GM23338 (cell line): ENCODE measurements around the gene SOS1. TPM values are rescaled to one million over a fixed set of nuclear protein-coding genes. Genes with fewer than 3 reads are reported as not detected.

ENCODE experiments used
- ATAC-seq: fragments of 200-7000 bp; cut with Tn5 transposase; 3 replicates; pipeline ENCODE4 v1.9.1; 2020
- DNase-seq: peaks from one replicate; pipeline ENCODE4 v3.0.0-alpha.2; 2015; ENCODE audit warnings: low spot score
- H2AFZ ChIP-seq: fragments of 200-600 bp; sonication (generic); 2 replicates; pipeline ENCODE4 v1.8.0; 2016; ENCODE audit warnings: antibody characterized with exemption, mild to moderate bottlenecking, moderate library complexity
- H3F3A ChIP-seq: fragments of 200-600 bp; sonication (generic); replicated peaks from 2 replicates; pipeline ENCODE4 v1.8.0; 2017; ENCODE audit warnings: antibody characterized with exemption, mixed run types, low read depth
- H3K27ac ChIP-seq: fragments of 200-600 bp; sonication (generic); 2 replicates; pipeline ENCODE4 v1.6.1; 2016; ENCODE audit warnings: low read depth
- H3K27me3 ChIP-seq: fragments of 200-600 bp; sonication (generic); 2 replicates; pipeline ENCODE4 v1.8.0; 2016; ENCODE audit warnings: mild to moderate bottlenecking, mixed run types, moderate library complexity; ENCODE audit not compliant: insufficient read depth
- H3K36me3 ChIP-seq: fragments of 200-600 bp; sonication (generic); 2 replicates; pipeline ENCODE4 v1.8.0; 2016; ENCODE audit warnings: mild to moderate bottlenecking; ENCODE audit not compliant: insufficient read depth
- H3K4me1 ChIP-seq: fragments of 200-600 bp; sonication (generic); 2 replicates; pipeline ENCODE4 v1.8.0; 2016; ENCODE audit warnings: mild to moderate bottlenecking, moderate library complexity; ENCODE audit not compliant: insufficient read depth
- H3K4me2 ChIP-seq: fragments of 200-600 bp; sonication (generic); 2 replicates; pipeline ENCODE4 v1.7.1; 2017; ENCODE audit warnings: mixed run types
- H3K4me3 ChIP-seq: fragments of 200-600 bp; sonication (generic); 2 replicates; pipeline ENCODE4 v1.6.1; 2016; ENCODE audit warnings: mixed run types
- H3K79me2 ChIP-seq: fragments of 200-600 bp; sonication (generic); replicated peaks from 2 replicates; pipeline ENCODE4 v1.8.0; 2017; ENCODE audit warnings: mild to moderate bottlenecking; ENCODE audit not compliant: insufficient read depth
- H3K9me2 ChIP-seq: fragments of 200-600 bp; sonication (generic); 2 replicates; pipeline ENCODE4 v1.8.0; 2017; ENCODE audit not compliant: insufficient read depth
- H4K20me1 ChIP-seq: fragments of 200-600 bp; sonication (generic); replicated peaks from 2 replicates; pipeline ENCODE4 v1.8.0; 2017; ENCODE audit warnings: mild to moderate bottlenecking; ENCODE audit not compliant: insufficient read depth
- H3K27ac Mint-ChIP-seq: 2 replicates; pipeline ENCODE4 v1.8.0; 2020; ENCODE audit warnings: inconsistent platforms, mild to moderate bottlenecking, moderate library complexity, mixed read lengths
- H3K27me3 Mint-ChIP-seq: 3 replicates; pipeline ENCODE4 v1.8.0; 2022; ENCODE audit warnings: low read depth, mild to moderate bottlenecking, moderate library complexity, mixed read lengths, inconsistent platforms; ENCODE audit not compliant: insufficient read depth, poor library complexity
- H3K36me3 Mint-ChIP-seq: 3 replicates; pipeline ENCODE4 v1.8.0; 2021; ENCODE audit warnings: low read depth, mild to moderate bottlenecking, inconsistent platforms, moderate library complexity, mixed read lengths
- H3K4me1 Mint-ChIP-seq: 3 replicates; pipeline ENCODE4 v1.8.0; 2020; ENCODE audit warnings: mild to moderate bottlenecking, inconsistent platforms, mixed read lengths
- H3K4me3 Mint-ChIP-seq: 3 replicates; pipeline ENCODE4 v1.8.0; 2021; ENCODE audit warnings: moderate library complexity, mild to moderate bottlenecking, inconsistent platforms, mixed read lengths
- H3K9me3 Mint-ChIP-seq: 3 replicates; pipeline ENCODE4 v1.8.0; 2020; ENCODE audit warnings: moderate library complexity, mild to moderate bottlenecking, inconsistent platforms, mixed read lengths
- CTCF ChIP-seq, 2 experiments: fragments of 200-600 bp in 1 of 2; sonication (generic) in 1 of 2; conservative IDR thresholded peaks; 2 replicates each; pipeline versions ENCODE4 v1.5.1 to v1.6.1; 2016 to 2017; ENCODE audit warnings: antibody characterized with exemption in 2 of 2, low read depth in 2 of 2, mild to moderate bottlenecking in 2 of 2, moderate library complexity in 1 of 2
- NANOG ChIP-seq: IDR thresholded peaks from 2 replicates; pipeline ENCODE4 v1.6.1; 2016; ENCODE audit warnings: antibody characterized with exemption, borderline replicate concordance
- STAT1 ChIP-seq: IDR thresholded peaks from one replicate; pipeline ENCODE4 v1.6.1; 2016; ENCODE audit warnings: antibody characterized with exemption; ENCODE audit not compliant: unreplicated experiment
- ZNF331 ChIP-seq: fragments of 250-450 bp; sonication (Bioruptor Pico); IDR thresholded peaks from 2 replicates; pipeline ENCODE4 v1.5.0; 2020; ENCODE audit warnings: low read depth, mild to moderate bottlenecking, moderate library complexity
- polyA plus RNA-seq: library from polyadenylated mRNA; unstranded; fragments of >200 nt; fragmentation: Nextera tagmentation; extraction: Ambion mirVana; gene quantifications from 2 replicates; pipeline ENCODE4 v1.2.1, GENCODE V29; 2016
- total RNA-seq: library from RNA; depleted of rRNA; stranded (reverse); fragments of >200 nt; shearing (Covaris generic); gene quantifications from 2 replicates; pipeline ENCODE4 v1.2.3, GENCODE V29; 2014
- TF ChIP-seq, protein P1 (sequence below): fragments of 250-450 bp; sonication (Bioruptor Pico); IDR thresholded peaks from 2 replicates; pipeline ENCODE4 v1.5.0; 2020; ENCODE audit warnings: mild to moderate bottlenecking, moderate library complexity

Gene SOS1
- total and polyA plus RNA-seq, 2 experiments from 2014 or later = 13.4 to 21.9 TPM

DNA sequence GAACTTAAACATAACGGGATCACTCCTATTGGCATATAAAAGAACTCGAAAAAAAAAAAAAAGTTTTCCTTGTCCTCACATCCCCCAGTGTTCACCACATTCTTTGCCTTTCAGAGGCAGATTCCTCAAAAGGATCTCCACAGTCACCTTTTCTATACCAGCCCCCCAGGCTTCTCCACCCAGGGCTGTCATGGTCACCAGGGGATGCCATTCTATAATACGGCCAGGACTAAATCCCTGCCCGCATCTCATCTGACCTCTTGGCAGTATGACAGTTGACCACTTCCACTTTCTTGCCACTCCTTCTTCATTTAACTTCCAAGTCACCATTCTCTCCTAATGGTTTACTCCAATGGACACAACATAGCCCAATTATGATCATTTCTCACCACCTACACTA lies 29.3 kb downstream of the SOS1 start:
- H4K20me1 ChIP-seq = peaks cover 10% of the 10 kb centered on the region; the same call in 1 of the 2 replicates
- H3K4me1 ChIP-seq = peaks cover 30% of the 10 kb centered on the region
- H3K79me2 ChIP-seq = peaks cover 99% of the 10 kb centered on the region
- Mint-ChIP-seq H3K27me3 (peaks cover 2% of the 10 kb centered on the region), H3K4me1 (peaks cover 25% of the 10 kb centered on the region), H3K36me3 (no peaks in the 10 kb centered on the region; the same call in 1 of the 3 replicates), H3K4me3 (no peak overlapping the region; the same call in 2 of the 3 replicates), H3K27ac (peak overlapping the region; percentile 33; the same call in 1 of the 2 replicates), H3K9me3 (no peaks in the 10 kb centered on the region)
- H3K9me2 ChIP-seq = no peaks in the 10 kb centered on the region
- H3K4me3 ChIP-seq = no peak overlapping the region
- ATAC-seq (peak; percentile 80), DNase-seq (peak; percentile 33)
- TF ChIP-seq ZNF331 (no peak), CTCF (conservative IDR thresholded peaks at IDR 0.05; ENCODE audit: low read depth in 2 of 2) (no peak), NANOG (no peak), STAT1 (no peak)
- TF ChIP-seq, protein P1, sequence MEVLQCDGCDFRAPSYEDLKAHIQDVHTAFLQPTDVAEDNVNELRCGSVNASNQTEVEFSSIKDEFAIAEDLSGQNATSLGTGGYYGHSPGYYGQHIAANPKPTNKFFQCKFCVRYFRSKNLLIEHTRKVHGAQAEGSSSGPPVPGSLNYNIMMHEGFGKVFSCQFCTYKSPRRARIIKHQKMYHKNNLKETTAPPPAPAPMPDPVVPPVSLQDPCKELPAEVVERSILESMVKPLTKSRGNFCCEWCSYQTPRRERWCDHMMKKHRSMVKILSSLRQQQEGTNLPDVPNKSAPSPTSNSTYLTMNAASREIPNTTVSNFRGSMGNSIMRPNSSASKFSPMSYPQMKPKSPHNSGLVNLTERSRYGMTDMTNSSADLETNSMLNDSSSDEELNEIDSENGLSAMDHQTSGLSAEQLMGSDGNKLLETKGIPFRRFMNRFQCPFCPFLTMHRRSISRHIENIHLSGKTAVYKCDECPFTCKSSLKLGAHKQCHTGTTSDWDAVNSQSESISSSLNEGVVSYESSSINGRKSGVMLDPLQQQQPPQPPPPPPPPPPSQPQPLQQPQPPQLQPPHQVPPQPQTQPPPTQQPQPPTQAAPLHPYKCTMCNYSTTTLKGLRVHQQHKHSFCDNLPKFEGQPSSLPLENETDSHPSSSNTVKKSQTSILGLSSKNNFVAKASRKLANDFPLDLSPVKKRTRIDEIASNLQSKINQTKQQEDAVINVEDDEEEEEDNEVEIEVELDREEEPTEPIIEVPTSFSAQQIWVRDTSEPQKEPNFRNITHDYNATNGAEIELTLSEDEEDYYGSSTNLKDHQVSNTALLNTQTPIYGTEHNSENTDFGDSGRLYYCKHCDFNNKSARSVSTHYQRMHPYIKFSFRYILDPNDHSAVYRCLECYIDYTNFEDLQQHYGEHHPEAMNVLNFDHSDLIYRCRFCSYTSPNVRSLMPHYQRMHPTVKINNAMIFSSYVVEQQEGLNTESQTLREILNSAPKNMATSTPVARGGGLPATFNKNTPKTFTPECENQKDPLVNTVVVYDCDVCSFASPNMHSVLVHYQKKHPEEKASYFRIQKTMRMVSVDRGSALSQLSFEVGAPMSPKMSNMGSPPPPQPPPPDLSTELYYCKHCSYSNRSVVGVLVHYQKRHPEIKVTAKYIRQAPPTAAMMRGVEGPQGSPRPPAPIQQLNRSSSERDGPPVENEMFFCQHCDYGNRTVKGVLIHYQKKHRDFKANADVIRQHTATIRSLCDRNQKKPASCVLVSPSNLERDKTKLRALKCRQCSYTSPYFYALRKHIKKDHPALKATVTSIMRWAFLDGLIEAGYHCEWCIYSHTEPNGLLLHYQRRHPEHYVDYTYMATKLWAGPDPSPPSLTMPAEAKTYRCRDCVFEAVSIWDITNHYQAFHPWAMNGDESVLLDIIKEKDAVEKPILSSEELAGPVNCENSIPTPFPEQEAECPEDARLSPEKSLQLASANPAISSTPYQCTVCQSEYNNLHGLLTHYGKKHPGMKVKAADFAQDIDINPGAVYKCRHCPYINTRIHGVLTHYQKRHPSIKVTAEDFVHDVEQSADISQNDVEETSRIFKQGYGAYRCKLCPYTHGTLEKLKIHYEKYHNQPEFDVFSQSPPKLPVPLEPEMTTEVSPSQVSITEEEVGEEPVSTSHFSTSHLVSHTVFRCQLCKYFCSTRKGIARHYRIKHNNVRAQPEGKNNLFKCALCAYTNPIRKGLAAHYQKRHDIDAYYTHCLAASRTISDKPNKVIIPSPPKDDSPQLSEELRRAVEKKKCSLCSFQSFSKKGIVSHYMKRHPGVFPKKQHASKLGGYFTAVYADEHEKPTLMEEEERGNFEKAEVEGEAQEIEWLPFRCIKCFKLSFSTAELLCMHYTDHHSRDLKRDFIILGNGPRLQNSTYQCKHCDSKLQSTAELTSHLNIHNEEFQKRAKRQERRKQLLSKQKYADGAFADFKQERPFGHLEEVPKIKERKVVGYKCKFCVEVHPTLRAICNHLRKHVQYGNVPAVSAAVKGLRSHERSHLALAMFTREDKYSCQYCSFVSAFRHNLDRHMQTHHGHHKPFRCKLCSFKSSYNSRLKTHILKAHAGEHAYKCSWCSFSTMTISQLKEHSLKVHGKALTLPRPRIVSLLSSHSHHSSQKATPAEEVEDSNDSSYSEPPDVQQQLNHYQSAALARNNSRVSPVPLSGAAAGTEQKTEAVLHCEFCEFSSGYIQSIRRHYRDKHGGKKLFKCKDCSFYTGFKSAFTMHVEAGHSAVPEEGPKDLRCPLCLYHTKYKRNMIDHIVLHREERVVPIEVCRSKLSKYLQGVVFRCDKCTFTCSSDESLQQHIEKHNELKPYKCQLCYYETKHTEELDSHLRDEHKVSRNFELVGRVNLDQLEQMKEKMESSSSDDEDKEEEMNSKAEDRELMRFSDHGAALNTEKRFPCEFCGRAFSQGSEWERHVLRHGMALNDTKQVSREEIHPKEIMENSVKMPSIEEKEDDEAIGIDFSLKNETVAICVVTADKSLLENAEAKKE (CRISPR knock-in tag) = 0 out of 2 replicates have a peak, but pooled peaks have one; percentile 32
- H3K36me3 ChIP-seq = no peaks in the 10 kb centered on the region
- no peaks in the 10 kb centered on the region for H3K27me3 ChIP-seq
- no peak overlapping the region for H3K27ac ChIP-seq
- H2AFZ ChIP-seq = no peak overlapping the region
- no peaks in the 10 kb centered on the region for H3F3A ChIP-seq
- H3K4me2 ChIP-seq = peak overlapping the region; percentile 39; the same call in 1 of the 2 replicates
